ENCODE results near the gene JUN. TPM values are rescaled to one million over a fixed set of nuclear protein-coding genes. Genes with fewer than 3 reads are reported as not detected.

The JUN gene
- total RNA-seq, 1 experiment from 2014 or later: 24.9 TPM

DNA sequence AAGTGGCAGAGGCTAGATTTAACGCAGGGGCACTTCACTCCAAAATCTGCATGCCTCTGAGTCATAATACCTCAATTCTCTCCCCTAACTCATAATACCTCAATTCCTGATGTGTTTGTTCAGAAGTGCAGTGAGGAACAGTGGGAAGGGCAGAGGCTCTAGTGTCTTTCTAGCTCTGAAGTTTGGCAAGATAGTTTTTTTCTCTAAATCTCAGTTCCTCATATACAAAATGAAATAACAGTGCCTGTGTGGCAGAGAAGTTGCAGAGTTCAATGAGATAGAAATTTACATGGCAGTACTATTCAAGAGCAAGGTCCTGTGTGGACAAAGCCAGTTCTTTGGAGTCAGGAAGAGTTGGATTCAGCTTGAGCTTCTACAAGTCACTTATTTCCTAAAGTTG is 9.8 kb downstream of the JUN start:
- POLR2A ChIA-PET (ENCODE audit: low non-redundant PET): no interaction called here
- TF ChIP-seq, protein P1, sequence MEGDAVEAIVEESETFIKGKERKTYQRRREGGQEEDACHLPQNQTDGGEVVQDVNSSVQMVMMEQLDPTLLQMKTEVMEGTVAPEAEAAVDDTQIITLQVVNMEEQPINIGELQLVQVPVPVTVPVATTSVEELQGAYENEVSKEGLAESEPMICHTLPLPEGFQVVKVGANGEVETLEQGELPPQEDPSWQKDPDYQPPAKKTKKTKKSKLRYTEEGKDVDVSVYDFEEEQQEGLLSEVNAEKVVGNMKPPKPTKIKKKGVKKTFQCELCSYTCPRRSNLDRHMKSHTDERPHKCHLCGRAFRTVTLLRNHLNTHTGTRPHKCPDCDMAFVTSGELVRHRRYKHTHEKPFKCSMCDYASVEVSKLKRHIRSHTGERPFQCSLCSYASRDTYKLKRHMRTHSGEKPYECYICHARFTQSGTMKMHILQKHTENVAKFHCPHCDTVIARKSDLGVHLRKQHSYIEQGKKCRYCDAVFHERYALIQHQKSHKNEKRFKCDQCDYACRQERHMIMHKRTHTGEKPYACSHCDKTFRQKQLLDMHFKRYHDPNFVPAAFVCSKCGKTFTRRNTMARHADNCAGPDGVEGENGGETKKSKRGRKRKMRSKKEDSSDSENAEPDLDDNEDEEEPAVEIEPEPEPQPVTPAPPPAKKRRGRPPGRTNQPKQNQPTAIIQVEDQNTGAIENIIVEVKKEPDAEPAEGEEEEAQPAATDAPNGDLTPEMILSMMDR (conservative IDR thresholded peaks at IDR 0.05; ENCODE audit: low read depth, low read length): no peak
- no peak for TF ChIP-seq EZH2 (IDR thresholded peaks at IDR 0.05; ENCODE audit: borderline replicate concordance, low read depth, low read length, poor library complexity, severe bottlenecking)
- Histone ChIP-seq H3K36me3 (ENCODE audit: insufficient read depth, low read length, poor library complexity, severe bottlenecking) (no peaks in the 10 kb centered on the region), H3K4me1 (ENCODE audit: insufficient read depth, low read length, poor library complexity, severe bottlenecking) (peaks cover 11% of the 10 kb centered on the region), H3K4me3 (ENCODE audit: low read depth, low read length, poor library complexity, severe bottlenecking) (no peak overlapping the region), H3K9me3 (ENCODE audit: low read depth, low read length, poor library complexity, severe bottlenecking) (no peaks in the 10 kb centered on the region), H3K27ac (ENCODE audit: low read depth, low read length, poor library complexity, severe bottlenecking) (no peak overlapping the region), H3K27me3 (replicated peaks; ENCODE audit: insufficient read depth, low read depth, low read length, poor library complexity) (no peaks in the 10 kb centered on the region)
- no TSS peak for BruUV-seq (replicated peaks)
- CTCF ChIA-PET: no interaction called here
- DNase-seq (ENCODE audit: low spot score): no peak
- intact Hi-C loops (cut with micrococcal nuclease; ENCODE audit: unreplicated experiment): no loop called here

GRCh38 chr1:58773406-58773840 is 10.4 kb downstream of the JUN start:
- no TSS peak for BruUV-seq (replicated peaks)
- peak; percentile 53 for DNase-seq (ENCODE audit: low spot score)
- Histone ChIP-seq H3K27ac (ENCODE audit: low read depth, low read length, poor library complexity, severe bottlenecking) (no peak overlapping the region), H3K36me3 (ENCODE audit: insufficient read depth, low read length, poor library complexity, severe bottlenecking) (no peaks in the 10 kb centered on the region), H3K4me3 (ENCODE audit: low read depth, low read length, poor library complexity, severe bottlenecking) (no peak overlapping the region), H3K27me3 (replicated peaks; ENCODE audit: insufficient read depth, low read depth, low read length, poor library complexity) (no peaks in the 10 kb centered on the region), H3K4me1 (ENCODE audit: insufficient read depth, low read length, poor library complexity, severe bottlenecking) (peaks cover 11% of the 10 kb centered on the region), H3K9me3 (ENCODE audit: low read depth, low read length, poor library complexity, severe bottlenecking) (no peaks in the 10 kb centered on the region)
- POLR2A ChIA-PET (ENCODE audit: low non-redundant PET): interaction anchor here (0.6 kb wide), 1 partner anchor 1099 kb away, joined by 5 read pairs; no protein-coding TSS in a partner anchor
- intact Hi-C loops (cut with micrococcal nuclease; ENCODE audit: unreplicated experiment): no loop called here
- TF ChIP-seq, protein P1 (conservative IDR thresholded peaks at IDR 0.05; ENCODE audit: low read depth, low read length): no peak
- no peak for TF ChIP-seq EZH2 (IDR thresholded peaks at IDR 0.05; ENCODE audit: borderline replicate concordance, low read depth, low read length, poor library complexity, severe bottlenecking)
- CTCF ChIA-PET: no interaction called here

- Histone ChIP-seq H3K27me3 (replicated peaks; ENCODE audit: insufficient read depth, low read depth, low read length, poor library complexity) (no peaks in the 10 kb centered on the region), H3K9me3 (ENCODE audit: low read depth, low read length, poor library complexity, severe bottlenecking) (no peaks in the 10 kb centered on the region), H3K36me3 (ENCODE audit: insufficient read depth, low read length, poor library complexity, severe bottlenecking) (no peaks in the 10 kb centered on the region), H3K4me1 (ENCODE audit: insufficient read depth, low read length, poor library complexity, severe bottlenecking) (peaks cover 11% of the 10 kb centered on the region), H3K4me3 (ENCODE audit: low read depth, low read length, poor library complexity, severe bottlenecking) (no peak overlapping the region), H3K27ac (ENCODE audit: low read depth, low read length, poor library complexity, severe bottlenecking) (no peak overlapping the region)
- POLR2A ChIA-PET (ENCODE audit: low non-redundant PET): no interaction called here
- no TSS peak for BruUV-seq (replicated peaks)
- DNase-seq (ENCODE audit: low spot score): no peak
- TF ChIP-seq, protein P1 (conservative IDR thresholded peaks at IDR 0.05; ENCODE audit: low read depth, low read length): no peak
- TF ChIP-seq EZH2 (IDR thresholded peaks at IDR 0.05; ENCODE audit: borderline replicate concordance, low read depth, low read length, poor library complexity, severe bottlenecking): no peak
- intact Hi-C loops (cut with micrococcal nuclease; ENCODE audit: unreplicated experiment): no loop called here
- CTCF ChIA-PET: no interaction called here
These were observed 14.0 kb downstream of the JUN start for GRCh38 chr1:58769809-58770320.
